ENCODE results near the gene ZNF213. TPM values are rescaled to one million over a fixed set of nuclear protein-coding genes. Genes with fewer than 3 reads are reported as not detected.

ZNF213 gene
- total and polyA plus RNA-seq, 3 experiments from 2014 or later, result 3.8 to 10.5 (median 10.4) TPM

GRCh38 chr16:3170440-3171180 is 35.8 kb downstream of the ZNF213 start:
- CTCF ChIA-PET, result interaction anchor here (1.0 to 5.5 kb wide), 7 partner anchors 10 to 287 kb away, joined by 3 to 48 read pairs (median 4); no protein-coding TSS in a partner anchor
- Mint-ChIP-seq H3K27me3 (peaks cover 23 to 26% of the 10 kb centered on the region in 2 donors), H3K27ac (peak overlapping the region; percentile 69 to 89 (median 82)), H3K4me3 (peak overlapping the region; percentile 73 to 93 (median 81)), H3K4me1 (peaks cover 29 to 44% (median 43%) of the 10 kb centered on the region in 3 donors), H3K9me3 (no peaks in the 10 kb centered on the region), H3K36me3 (no peaks in the 10 kb centered on the region)
- H3K9me3 ChIP-seq (ENCODE audit: low read length), result no peaks in the 10 kb centered on the region
- no peaks in the 10 kb centered on the region for H3K36me3 ChIP-seq (ENCODE audit: insufficient read depth, low read length)
- POLR2A ChIA-PET, result interaction anchor here (0.6 to 3.1 kb wide), 2 partner anchors 12 to 159 kb away, joined by 9 to 16 read pairs; no protein-coding TSS in a partner anchor
- no peak overlapping the region for H3K27ac ChIP-seq (ENCODE audit: low read depth, low read length)
- peaks cover 36% of the 10 kb centered on the region for H3K4me1 ChIP-seq (ENCODE audit: insufficient read depth, low read length)
- no peak for DNase-seq
- peak overlapping the region; percentile 53 for H3K4me3 ChIP-seq (ENCODE audit: low read length)
- peaks cover 34% of the 10 kb centered on the region for H3K27me3 ChIP-seq (ENCODE audit: insufficient read depth, low read length, poor library complexity, severe bottlenecking)

DNA sequence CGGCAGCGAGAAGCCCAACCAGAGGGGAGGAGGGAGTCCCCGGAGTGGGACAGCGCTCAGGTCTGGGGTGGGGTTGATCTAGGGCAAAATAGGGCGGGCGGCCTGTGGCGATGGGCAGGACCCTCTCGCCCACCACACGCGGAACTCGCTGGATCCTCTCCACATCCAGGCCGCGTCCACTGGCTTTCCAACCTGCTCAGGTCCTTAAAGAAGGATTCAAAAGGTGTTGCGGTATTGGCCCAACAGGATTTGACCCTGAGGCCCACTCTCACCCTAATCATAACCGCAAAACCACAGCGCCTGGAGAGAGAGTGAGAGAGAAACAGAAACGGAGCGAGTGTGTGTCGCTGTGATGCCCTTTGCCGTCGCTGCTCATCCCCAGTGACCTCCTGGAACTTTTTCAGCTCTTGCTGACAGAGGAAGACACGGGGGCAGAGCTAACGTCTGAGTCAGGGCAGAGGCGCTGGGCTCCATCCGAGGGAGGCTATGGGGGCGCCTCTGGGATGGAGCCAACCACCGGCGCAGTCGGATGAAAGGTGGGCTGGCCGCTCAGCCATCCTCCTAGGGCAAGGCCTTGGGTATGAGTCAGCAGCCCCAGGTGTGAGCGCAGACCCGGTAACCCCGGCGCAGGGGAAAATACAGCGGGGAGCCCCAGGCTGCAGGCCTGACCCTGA is 36.5 kb downstream of the ZNF213 start:
- Histone ChIP-seq H3K36me3 (ENCODE audit: insufficient read depth, low read length) (no peaks in the 10 kb centered on the region), H3K27me3 (ENCODE audit: insufficient read depth, low read length, poor library complexity, severe bottlenecking) (peaks cover 40% of the 10 kb centered on the region), H3K4me3 (ENCODE audit: low read length) (peak overlapping the region; percentile 53), H3K9me3 (ENCODE audit: low read length) (no peaks in the 10 kb centered on the region), H3K4me1 (ENCODE audit: insufficient read depth, low read length) (peaks cover 35% of the 10 kb centered on the region), H3K27ac (ENCODE audit: low read depth, low read length) (no peak overlapping the region)
- peak overlapping the region; percentile 73 to 93 (median 81) for H3K4me3 Mint-ChIP-seq
- ChIA-PET CTCF (interaction anchor here (1.0 to 5.5 kb wide), 8 partner anchors 9 to 286 kb away, joined by 3 to 48 read pairs (median 4); no protein-coding TSS in a partner anchor), POLR2A (interaction anchor here (0.6 to 3.1 kb wide), 8 partner anchors 9 to 160 kb away, joined by 3 to 16 read pairs (median 5); partner anchors contain the start of gene ZNF263)
- H3K9me3 Mint-ChIP-seq, result no peaks in the 10 kb centered on the region
- peaks cover 30 to 33% of the 10 kb centered on the region in 2 donors for H3K27me3 Mint-ChIP-seq
- peak overlapping the region; percentile 69 to 90 (median 82) for H3K27ac Mint-ChIP-seq
- peaks cover 31 to 45% (median 43%) of the 10 kb centered on the region in 3 donors for H3K4me1 Mint-ChIP-seq
- H3K36me3 Mint-ChIP-seq, result no peaks in the 10 kb centered on the region
- peak in 4 of 5 donors; percentile 46 to 75 (median 48) for DNase-seq

- POLR2A ChIA-PET, result interaction anchor here (0.6 to 3.1 kb wide), 8 partner anchors 10 to 111 kb away, joined by 3 to 16 read pairs (median 4); partner anchors contain the start of gene ZNF263
- Histone ChIP-seq H3K4me3 (ENCODE audit: low read length) (peak overlapping the region; percentile 53), H3K4me1 (ENCODE audit: insufficient read depth, low read length) (peaks cover 35% of the 10 kb centered on the region), H3K9me3 (ENCODE audit: low read length) (no peaks in the 10 kb centered on the region), H3K36me3 (ENCODE audit: insufficient read depth, low read length) (no peaks in the 10 kb centered on the region), H3K27me3 (ENCODE audit: insufficient read depth, low read length, poor library complexity, severe bottlenecking) (peaks cover 42% of the 10 kb centered on the region), H3K27ac (ENCODE audit: low read depth, low read length) (no peak overlapping the region)
- H3K27me3 Mint-ChIP-seq, result peaks cover 34 to 40% of the 10 kb centered on the region in 2 donors
- no peaks in the 10 kb centered on the region for H3K36me3 Mint-ChIP-seq
- peak overlapping the region; percentile 69 to 90 (median 82) for H3K27ac Mint-ChIP-seq
- no peaks in the 10 kb centered on the region for H3K9me3 Mint-ChIP-seq
- no peak for DNase-seq
- H3K4me3 Mint-ChIP-seq, result peak overlapping the region; percentile 73 to 93 (median 81)
- CTCF ChIA-PET, result interaction anchor here (1.1 to 5.5 kb wide), 6 partner anchors 8 to 285 kb away, joined by 3 to 48 read pairs (median 4); no protein-coding TSS in a partner anchor
- peaks cover 31 to 45% (median 43%) of the 10 kb centered on the region in 3 donors for H3K4me1 Mint-ChIP-seq
Measured at GRCh38 chr16:3171855-3172593, 37.2 kb downstream of the ZNF213 start.

GRCh38 chr16:3173892-3174617 is 39.2 kb downstream of the ZNF213 start:
- peaks cover 35% of the 10 kb centered on the region for H3K4me1 ChIP-seq (ENCODE audit: insufficient read depth, low read length)
- DNase-seq, result no peak
- H3K36me3 ChIP-seq (ENCODE audit: insufficient read depth, low read length), result no peaks in the 10 kb centered on the region
- Mint-ChIP-seq H3K27ac (peak overlapping the region in 2 of 8 donors; percentile 38 to 43), H3K27me3 (peaks cover 48 to 53% of the 10 kb centered on the region in 2 donors), H3K9me3 (peaks cover 0 to 2% (median 0%) of the 10 kb centered on the region in 5 donors), H3K4me1 (peaks cover 31 to 45% (median 43%) of the 10 kb centered on the region in 3 donors), H3K36me3 (no peaks in the 10 kb centered on the region), H3K4me3 (peak overlapping the region; percentile 14 to 44 (median 27))
- no peak overlapping the region for H3K4me3 ChIP-seq (ENCODE audit: low read length)
- H3K27ac ChIP-seq (ENCODE audit: low read depth, low read length), result no peak overlapping the region
- H3K9me3 ChIP-seq (ENCODE audit: low read length), result no peaks in the 10 kb centered on the region
- ChIA-PET CTCF (interaction anchor here (1.4 kb wide), 1 partner anchor 69 kb away, joined by 3 read pairs; no protein-coding TSS in a partner anchor), POLR2A (interaction anchor here (0.6 kb wide), 1 partner anchor 13 kb away, joined by 3 read pairs; no protein-coding TSS in a partner anchor)
- H3K27me3 ChIP-seq (ENCODE audit: insufficient read depth, low read length, poor library complexity, severe bottlenecking), result peaks cover 42% of the 10 kb centered on the region

DNA sequence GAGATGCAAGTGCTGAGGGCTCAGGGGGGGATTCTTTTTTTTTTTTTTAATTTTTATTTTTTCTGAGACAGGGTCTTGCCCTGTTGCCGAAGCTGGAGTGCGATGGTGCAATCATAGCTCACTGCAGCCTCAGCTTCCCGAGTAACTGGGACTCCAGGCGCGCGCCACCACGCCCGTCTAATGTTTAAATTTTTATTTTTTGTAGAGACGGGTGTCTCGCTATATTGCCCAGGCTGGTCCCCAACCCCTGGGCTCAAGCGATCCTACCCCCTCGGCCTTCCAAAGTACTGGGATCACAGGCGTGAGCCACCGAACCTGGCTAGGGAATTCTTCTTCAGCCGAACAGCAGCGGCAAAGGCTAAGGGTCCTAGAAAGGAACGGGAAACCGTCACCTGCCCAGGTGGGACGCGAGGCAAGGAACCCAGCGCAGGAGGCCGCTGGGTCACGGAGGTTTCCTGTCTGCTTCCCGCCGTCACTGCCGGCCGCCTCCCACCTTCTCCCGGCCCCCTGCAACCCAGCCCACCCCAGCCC is 39.9 kb downstream of the ZNF213 start:
- Mint-ChIP-seq H3K4me1 (peaks cover 31 to 45% (median 43%) of the 10 kb centered on the region in 3 donors), H3K4me3 (peak overlapping the region in 3 of 7 donors; percentile 15 to 44 (median 27)), H3K9me3 (peaks cover 0 to 2% (median 0%) of the 10 kb centered on the region in 5 donors), H3K27ac (peak overlapping the region in 1 of 8 donors; percentile 43), H3K27me3 (peaks cover 53 to 59% of the 10 kb centered on the region in 2 donors), H3K36me3 (no peaks in the 10 kb centered on the region)
- no peak for DNase-seq
- Histone ChIP-seq H3K9me3 (ENCODE audit: low read length) (no peaks in the 10 kb centered on the region), H3K36me3 (ENCODE audit: insufficient read depth, low read length) (no peaks in the 10 kb centered on the region), H3K4me3 (ENCODE audit: low read length) (no peak overlapping the region), H3K27ac (ENCODE audit: low read depth, low read length) (no peak overlapping the region), H3K27me3 (ENCODE audit: insufficient read depth, low read length, poor library complexity, severe bottlenecking) (peaks cover 48% of the 10 kb centered on the region), H3K4me1 (ENCODE audit: insufficient read depth, low read length) (peaks cover 35% of the 10 kb centered on the region)
- ChIA-PET POLR2A (interaction anchor here (0.6 kb wide), 1 partner anchor 12 kb away, joined by 3 read pairs; no protein-coding TSS in a partner anchor), CTCF (interaction anchor here (1.3 to 1.4 kb wide), 2 partner anchors 10 to 68 kb away, joined by 3 read pairs; no protein-coding TSS in a partner anchor)

DNA sequence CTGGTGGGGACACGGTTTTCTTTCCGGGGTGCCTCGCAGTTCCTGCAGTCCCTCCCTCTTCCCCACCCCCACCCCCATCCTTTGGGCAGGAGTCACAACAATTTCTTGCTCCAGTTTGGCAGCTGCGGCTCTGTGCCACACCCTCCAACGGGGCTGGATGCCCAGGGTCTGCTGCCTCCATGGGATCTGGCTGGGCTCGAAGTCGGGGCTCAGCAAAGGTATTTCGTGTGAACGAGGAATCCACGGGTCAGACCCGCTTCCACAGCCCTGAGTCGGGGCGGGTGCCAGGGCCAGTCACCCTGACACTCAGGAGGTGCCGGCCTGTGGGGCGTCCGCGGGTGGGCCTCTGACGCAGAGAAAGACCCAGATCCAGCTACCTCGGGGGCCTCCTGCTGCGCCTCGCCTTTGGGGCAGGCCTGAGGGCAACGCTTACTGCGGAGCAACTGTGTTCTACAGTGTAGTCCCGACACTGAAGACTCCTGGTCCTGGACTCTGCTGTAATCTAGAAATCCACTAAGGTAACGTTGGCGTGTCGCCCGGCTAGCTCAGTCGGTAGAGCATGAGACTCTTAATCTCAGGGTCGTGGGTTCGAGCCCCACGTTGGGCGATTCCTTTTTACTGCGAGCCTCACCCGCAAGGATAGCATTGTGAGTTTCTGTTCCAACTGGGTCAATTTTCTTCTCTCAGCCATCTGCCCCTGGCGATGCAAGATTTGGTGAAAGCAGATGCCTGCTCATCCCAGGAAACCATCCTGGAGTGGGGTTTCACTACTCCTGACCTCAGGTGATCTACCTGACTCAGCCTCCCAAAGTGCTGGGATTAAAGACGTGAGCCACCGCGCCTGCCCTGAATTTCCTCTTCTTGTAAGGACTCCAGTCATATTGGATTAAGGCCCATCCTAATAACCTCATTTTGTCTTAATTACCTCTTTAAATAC is 40.6 kb downstream of the ZNF213 start:
- POLR2A ChIA-PET, result interaction anchor here (0.6 kb wide), 1 partner anchor 11 kb away, joined by 3 read pairs; no protein-coding TSS in a partner anchor

More for the DNA sequence above, 40.6 kb downstream of the ZNF213 start:
- Mint-ChIP-seq H3K4me1 (peaks cover 31 to 43% (median 42%) of the 10 kb centered on the region in 3 donors), H3K27me3 (peaks cover 57 to 66% of the 10 kb centered on the region in 2 donors), H3K27ac (peak overlapping the region in 3 of 8 donors; percentile 11 to 39 (median 33)), H3K4me3 (peak overlapping the region in 6 of 7 donors; percentile 14 to 42 (median 26)), H3K9me3 (peaks cover 0 to 2% (median 0%) of the 10 kb centered on the region in 5 donors), H3K36me3 (no peaks in the 10 kb centered on the region)
- Histone ChIP-seq H3K9me3 (ENCODE audit: low read length) (no peaks in the 10 kb centered on the region), H3K27ac (ENCODE audit: low read depth, low read length) (no peak overlapping the region), H3K27me3 (ENCODE audit: insufficient read depth, low read length, poor library complexity, severe bottlenecking) (peaks cover 55% of the 10 kb centered on the region), H3K4me3 (ENCODE audit: low read length) (no peak overlapping the region), H3K4me1 (ENCODE audit: insufficient read depth, low read length) (peaks cover 35% of the 10 kb centered on the region), H3K36me3 (ENCODE audit: insufficient read depth, low read length) (no peaks in the 10 kb centered on the region)
- CTCF ChIA-PET, result interaction anchor here (1.3 to 1.4 kb wide), 2 partner anchors 10 to 68 kb away, joined by 3 read pairs; no protein-coding TSS in a partner anchor
- DNase-seq, result no peak

All from CD8-positive, alpha-beta memory T cell (primary cell).